DMS153 treated with DMSO at 0.1 percent for 48 hours (cell line): ENCODE measurements around the gene SHISA6.

ENCODE experiments used
- DNase-seq: peaks from one replicate; lab custom pipeline; 2025; ENCODE audit not compliant: unreplicated experiment; lab: John Stamatoyannopoulos, UW

The SHISA6 gene

DNA sequence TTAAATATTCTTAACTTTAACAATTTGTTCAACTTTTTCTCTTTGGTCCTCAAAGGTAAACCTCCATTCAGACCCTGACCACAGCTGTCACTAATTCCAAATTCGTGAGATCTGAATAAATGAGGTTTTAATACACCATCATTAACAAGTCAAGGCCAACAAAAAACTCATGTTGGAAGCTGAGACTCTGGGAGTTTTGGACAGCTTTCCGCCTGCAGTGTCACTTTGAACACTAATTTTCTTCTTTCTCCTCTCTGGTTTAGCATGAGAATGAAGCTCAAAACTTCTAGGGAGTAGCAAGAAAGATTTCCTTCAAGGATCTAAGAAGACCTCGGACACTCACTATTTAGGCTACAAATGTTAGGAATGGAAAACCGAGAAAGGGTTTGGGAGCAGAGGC, 324.6 kb downstream of the SHISA6 start:
- no peak for DNase-seq

DNA sequence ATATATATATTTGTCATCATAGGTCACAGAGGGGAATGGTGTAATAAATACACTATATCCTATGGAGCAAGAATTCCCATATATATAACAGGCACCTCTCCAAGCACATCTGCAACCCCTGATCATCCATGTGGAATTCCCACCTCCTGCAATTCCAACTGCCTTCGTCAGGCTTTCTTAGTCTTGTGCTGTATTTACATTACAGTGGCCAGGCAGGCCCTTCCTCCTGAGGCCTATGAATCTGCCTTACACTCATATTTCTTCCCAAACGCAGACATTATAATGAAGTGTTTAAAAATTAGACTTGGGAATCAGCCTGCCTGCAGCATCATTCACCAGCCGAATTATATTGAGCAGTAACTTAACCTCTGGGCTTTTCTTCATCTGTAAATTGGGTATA, 338.0 kb downstream of the SHISA6 start:
- DNase-seq, result no peak

DNA sequence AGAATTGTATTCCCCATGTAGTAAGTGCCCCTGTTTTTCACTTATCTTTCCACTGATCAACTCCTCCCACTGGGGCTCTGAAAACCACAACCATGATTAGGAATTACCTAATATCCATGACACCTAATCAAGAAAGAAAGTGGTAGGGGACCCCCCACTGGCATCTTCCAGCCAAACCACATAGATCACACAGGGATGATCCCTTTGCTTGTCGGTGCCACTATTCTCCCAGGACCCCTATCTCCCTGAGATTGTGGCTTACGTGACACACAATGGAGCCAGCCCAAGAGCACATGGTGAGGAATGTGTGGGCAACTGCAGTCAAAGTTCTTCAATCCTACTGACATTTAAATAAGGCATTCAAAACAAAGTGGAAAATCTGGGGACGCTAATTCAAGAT, 339.7 kb downstream of the SHISA6 start:
- DNase-seq, result no peak

DNA sequence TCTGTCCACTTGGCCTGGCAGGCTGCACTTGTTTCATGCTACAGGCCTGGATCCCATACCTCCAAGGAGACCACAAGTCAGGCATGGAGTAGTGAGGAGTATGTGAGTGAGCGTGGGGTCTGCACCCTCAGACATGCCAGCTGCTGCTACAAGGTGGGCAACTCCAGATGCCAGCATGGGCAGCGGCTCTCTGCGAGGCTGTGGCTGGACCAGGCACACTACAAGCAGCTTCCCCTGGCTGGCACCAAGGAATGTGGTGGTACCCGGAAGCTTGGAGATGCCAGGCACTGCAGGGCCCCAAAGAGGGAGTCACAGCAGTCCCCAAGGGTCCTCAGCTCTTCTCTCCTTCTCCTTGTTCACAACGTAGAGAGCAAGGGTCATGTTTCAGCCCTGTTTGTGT, 341.2 kb downstream of the SHISA6 start:
- DNase-seq, result no peak

DNA sequence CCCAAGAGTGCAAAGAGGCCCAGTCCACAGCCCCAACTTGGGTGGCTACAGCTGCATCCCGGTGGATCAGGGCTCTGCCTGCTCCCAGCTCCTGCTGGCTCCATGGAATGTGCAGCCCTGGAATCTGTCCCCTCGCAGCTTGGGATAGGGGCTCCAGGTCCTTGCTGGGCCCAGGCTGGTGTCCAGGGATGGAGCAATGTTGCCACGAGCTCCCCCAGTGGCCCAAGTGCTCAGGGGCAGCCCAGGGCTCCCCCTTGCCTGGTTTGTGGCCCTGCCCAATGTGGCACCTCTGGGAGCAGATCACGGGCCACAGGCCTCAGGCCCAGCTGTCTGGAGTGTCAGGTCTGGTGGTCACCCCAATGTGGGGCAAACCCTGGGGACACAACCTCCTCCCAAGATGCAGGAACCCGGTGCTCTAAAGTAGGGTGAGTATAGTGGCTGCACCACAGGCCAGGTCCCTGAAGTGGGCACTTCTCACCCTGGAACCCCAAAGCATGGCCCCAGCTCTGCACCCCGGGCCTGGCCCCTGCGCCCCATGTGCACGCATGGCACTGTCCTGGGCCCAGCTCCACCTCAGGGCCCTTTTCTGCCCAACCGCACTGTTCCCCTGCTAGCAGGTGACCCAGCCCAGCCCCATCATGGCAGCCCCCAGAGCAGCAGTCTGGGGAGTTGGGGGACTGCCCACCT, 342.4 kb downstream of the SHISA6 start:
- DNase-seq, result no peak

DNA sequence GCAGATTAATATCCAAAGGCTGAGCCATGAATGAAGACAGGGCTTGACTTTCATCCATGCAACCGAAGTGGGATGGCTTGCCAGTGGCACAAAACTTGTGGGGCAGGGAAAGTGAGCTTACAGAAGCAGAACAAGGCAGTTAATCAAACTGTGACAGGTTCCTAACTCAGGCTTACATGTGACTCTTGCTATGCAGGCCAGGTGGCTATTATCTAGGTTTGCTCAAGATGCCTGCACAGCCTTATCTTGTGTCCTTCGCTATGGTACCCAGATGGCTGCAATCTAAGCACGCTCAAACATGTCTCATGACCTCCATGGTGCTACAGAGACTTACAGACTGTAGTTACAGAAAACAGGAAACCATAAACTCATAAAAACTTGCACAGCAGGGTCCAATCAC, 348.7 kb downstream of the SHISA6 start:
- DNase-seq, result no peak

DNA sequence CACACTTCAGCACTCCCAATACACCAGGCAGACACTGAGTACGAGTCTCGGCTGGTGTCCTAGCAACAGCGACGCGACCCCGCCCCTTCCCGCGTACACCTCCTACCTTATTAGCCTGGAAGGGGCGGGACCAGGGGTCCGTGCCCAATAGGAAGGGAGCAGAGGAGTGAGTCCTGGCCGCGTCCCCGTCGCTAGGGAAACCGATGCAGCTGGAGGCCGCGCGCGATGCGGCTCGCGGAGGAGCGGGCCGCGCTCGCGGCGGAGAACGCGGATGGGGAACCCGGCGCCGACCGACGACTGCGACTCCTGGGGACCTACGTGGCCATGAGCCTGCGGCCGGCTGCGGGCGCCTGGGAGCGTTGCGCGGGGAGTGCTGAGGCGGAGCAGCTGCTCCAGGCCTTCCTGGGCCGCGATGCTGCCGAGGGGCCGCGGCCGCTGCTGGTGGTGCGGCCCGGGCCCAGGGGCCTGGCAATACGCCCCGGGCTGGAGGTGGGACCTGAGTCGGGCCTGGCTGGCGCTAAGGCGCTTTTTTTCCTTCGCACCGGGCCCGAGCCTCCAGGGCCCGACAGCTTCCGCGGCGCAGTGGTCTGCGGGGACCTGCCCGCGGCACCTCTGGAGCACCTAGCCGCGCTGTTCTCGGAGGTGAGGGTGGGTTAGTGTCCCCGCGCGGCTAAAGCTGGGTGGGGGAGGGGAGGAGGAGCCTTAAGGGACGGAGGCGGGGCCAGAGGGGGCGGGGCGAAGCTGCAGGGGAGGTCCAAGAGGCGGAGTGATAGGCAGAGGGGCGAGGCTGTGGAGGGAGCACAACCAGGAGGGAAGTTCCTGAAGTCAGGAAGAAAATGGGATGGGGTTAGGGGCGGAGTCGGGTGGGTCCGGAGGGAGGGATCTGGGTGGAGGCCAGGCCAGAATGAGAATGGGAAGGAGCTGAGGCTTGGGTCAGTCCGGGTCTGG, 357.5 kb downstream of the SHISA6 start, which contains the start of gene DNAH9:
DNAH9 (plus strand) TSS at position 197 of the 948 bp plus-strand sequence; CDS start at position 226, 29 bp downstream.
- no peak for DNase-seq

DNA sequence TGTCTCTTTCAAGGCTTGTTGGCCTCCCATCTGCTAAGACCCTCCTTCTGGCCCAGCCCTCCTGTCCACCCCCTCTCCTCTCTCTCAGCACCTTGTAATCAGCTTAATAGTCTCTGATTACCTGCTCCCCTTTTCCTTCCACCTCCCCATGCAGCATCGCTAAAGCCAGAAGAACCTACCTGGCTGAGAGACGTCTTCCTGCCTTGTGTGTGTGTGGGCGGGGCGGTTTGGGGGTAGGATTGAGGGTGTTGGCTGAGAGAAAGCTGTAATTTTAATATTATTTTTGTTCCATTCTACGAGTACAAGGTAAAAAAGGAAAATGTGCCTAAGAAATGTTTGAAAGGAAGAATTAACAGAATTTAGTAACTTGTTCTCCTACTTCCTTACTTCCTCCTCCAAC, 360.6 kb downstream of the SHISA6 start:
- DNase-seq, result no peak

DNA sequence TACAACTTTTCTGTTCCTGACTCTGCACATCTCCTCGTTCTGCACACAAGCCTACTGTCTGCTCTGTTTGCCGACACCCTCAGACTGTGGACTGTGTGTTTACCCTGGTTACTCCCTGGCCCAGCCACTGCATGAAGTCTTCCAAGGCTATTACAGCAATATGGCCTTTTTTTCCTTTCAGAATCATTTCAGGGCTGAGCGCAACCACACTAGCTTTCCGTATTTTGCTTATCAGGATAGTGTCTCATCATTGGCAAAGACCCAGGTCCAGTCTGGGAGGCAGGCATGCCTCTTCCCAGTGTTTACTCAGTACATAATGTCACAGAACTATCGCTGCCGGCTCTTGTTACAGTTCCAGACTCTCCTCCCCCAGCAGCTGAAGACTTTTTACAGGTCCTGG, 367.4 kb downstream of the SHISA6 start:
- DNase-seq, result peak; percentile 13

DNA sequence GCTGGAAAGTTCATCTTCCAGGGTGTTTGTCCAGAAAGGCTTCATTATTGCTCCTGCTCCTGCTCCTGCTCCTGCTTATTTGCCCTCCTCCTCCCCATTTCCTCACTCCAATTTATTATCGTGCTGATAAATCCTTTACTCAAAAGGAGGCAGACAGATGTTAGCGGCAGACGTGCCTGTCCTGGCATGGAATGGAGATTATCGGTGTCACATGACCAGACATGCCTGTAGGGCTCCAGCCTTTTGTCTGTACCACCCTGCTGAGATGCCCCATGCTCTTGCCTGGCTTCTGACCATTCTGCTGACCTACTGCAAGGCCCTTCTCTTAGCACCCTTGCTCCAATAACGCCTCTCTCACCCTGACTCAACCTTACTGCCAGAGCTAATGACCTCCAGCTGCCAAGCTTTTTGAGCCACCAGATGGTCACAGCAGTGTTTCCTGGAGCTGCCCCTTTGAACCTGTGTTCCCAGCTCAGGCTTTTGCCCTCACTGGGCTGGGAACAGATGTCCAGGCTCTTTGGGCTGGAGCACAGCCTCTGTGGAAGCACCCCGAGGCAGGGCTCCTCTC, 370.1 kb downstream of the SHISA6 start:
- DNase-seq, result no peak

DNA sequence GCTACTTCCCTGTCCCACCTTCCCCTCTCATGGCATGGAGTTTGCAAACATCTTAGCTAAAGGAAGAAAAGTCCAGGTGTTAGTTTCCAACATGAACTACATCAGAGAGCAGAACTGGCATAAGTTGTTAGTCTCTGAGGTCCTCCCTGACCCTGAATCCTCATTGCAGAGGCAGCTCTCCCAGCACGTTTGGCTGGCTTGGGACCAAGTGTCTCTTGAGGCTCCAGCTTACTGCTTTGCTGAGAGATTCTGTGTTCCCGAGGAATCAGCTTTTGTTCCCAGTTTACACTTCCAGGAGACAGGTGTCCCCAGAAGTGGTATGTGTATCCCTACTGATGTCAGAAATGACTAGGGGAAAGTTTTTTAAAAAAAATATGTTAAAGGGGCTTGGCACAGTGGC, 371.9 kb downstream of the SHISA6 start:
- DNase-seq, result no peak
